Measurements from ENCODE around the gene TAS2R60. TPM values are rescaled to one million over a fixed set of nuclear protein-coding genes. Genes with fewer than 3 reads are reported as not detected.

Gene TAS2R60
- total and polyA plus RNA-seq, 2 experiments from 2014 or later = not detected

GRCh38 chr7:143415742-143416397, 27.4 kb upstream of the TAS2R60 start:
- no peaks in the 10 kb centered on the region for H3K36me3 ChIP-seq (ENCODE audit: low read depth)
- in situ Hi-C loops (cut with MboI) = no loop called here
- no peaks in the 10 kb centered on the region for H3K27me3 ChIP-seq (replicated peaks; ENCODE audit: insufficient read depth)
- no peaks in the 10 kb centered on the region for H3K9me3 ChIP-seq (ENCODE audit: low read depth)
- H3K9me2 ChIP-seq (ENCODE audit: insufficient read depth) = no peaks in the 10 kb centered on the region
- TF ChIP-seq EZH2 (IDR thresholded peaks at IDR 0.05; ENCODE audit: insufficient read depth, poor library complexity, severe bottlenecking) (no peak), EZH2phosphoT487 (IDR thresholded peaks at IDR 0.05; ENCODE audit: insufficient read depth, low read depth) (no peak)
- no peak overlapping the region for H3K4me3 ChIP-seq
- DNase-seq = peak; percentile 47
- H3K4me1 ChIP-seq (ENCODE audit: insufficient read depth) = peaks cover 8% of the 10 kb centered on the region
- no peaks in the 10 kb centered on the region for H4K20me1 ChIP-seq (ENCODE audit: insufficient read depth)
- peaks cover 7% of the 10 kb centered on the region; the same call in 1 of the 2 replicates for H3F3A ChIP-seq (ENCODE audit: insufficient read depth)
- H3K27ac ChIP-seq = no peak overlapping the region
- H3K4me2 ChIP-seq (ENCODE audit: unreplicated experiment) = no peak overlapping the region
- no peak overlapping the region for H3K9ac ChIP-seq
- H2AFZ ChIP-seq = no peak overlapping the region
- no peaks in the 10 kb centered on the region for H3K79me2 ChIP-seq (ENCODE audit: insufficient read depth)
- 79 to 82% methylated on average over 8 of the region's 8 CpGs for WGBS, 2 experiments (ENCODE audit: low coverage in 1 of 2, low lambda C conversion rate in 2 of 2, missing lambda C conversion rate in 2 of 2)

GRCh38 chr7:143416565-143417149, 26.6 kb upstream of the TAS2R60 start:
- no peak overlapping the region for H3K4me3 ChIP-seq
- H3K4me1 ChIP-seq (ENCODE audit: insufficient read depth) = peaks cover 4% of the 10 kb centered on the region
- DNase-seq = peak; percentile 60
- no peak overlapping the region for H3K27ac ChIP-seq
- H3K9me2 ChIP-seq (ENCODE audit: insufficient read depth) = no peaks in the 10 kb centered on the region
- no peak overlapping the region for H3K4me2 ChIP-seq (ENCODE audit: unreplicated experiment)
- peaks cover 4% of the 10 kb centered on the region; the same call in 1 of the 2 replicates for H3F3A ChIP-seq (ENCODE audit: insufficient read depth)
- no peaks in the 10 kb centered on the region for H3K9me3 ChIP-seq (ENCODE audit: low read depth)
- no peak overlapping the region for H2AFZ ChIP-seq
- H3K9ac ChIP-seq = no peak overlapping the region
- H4K20me1 ChIP-seq (ENCODE audit: insufficient read depth) = no peaks in the 10 kb centered on the region
- 2 to 4% methylated on average over 3 of the region's 3 CpGs for WGBS, 2 experiments (ENCODE audit: low coverage in 1 of 2, low lambda C conversion rate in 2 of 2, missing lambda C conversion rate in 2 of 2)
- TF ChIP-seq EZH2phosphoT487 (IDR thresholded peaks at IDR 0.05; ENCODE audit: insufficient read depth, low read depth) = no peak
- TF ChIP-seq EZH2 (IDR thresholded peaks at IDR 0.05; ENCODE audit: insufficient read depth, poor library complexity, severe bottlenecking) = no peak
- H3K79me2 ChIP-seq (ENCODE audit: insufficient read depth) = no peaks in the 10 kb centered on the region
- no peaks in the 10 kb centered on the region for H3K36me3 ChIP-seq (ENCODE audit: low read depth)
- in situ Hi-C loops (cut with MboI) = no loop called here
- H3K27me3 ChIP-seq (replicated peaks; ENCODE audit: insufficient read depth) = no peaks in the 10 kb centered on the region

GRCh38 chr7:143417734-143418383, 25.4 kb upstream of the TAS2R60 start:
- Histone ChIP-seq H3K4me1 (ENCODE audit: insufficient read depth) (peaks cover 4% of the 10 kb centered on the region), H3K4me2 (ENCODE audit: unreplicated experiment) (no peak overlapping the region), H3K27ac (no peak overlapping the region), H3K9me3 (ENCODE audit: low read depth) (no peaks in the 10 kb centered on the region), H3F3A (ENCODE audit: insufficient read depth) (peaks cover 4% of the 10 kb centered on the region; the same call in 1 of the 2 replicates), H2AFZ (peak overlapping the region; percentile 46), H3K4me3 (no peak overlapping the region), H4K20me1 (ENCODE audit: insufficient read depth) (no peaks in the 10 kb centered on the region), H3K9me2 (ENCODE audit: insufficient read depth) (no peaks in the 10 kb centered on the region), H3K36me3 (ENCODE audit: low read depth) (no peaks in the 10 kb centered on the region), H3K9ac (no peak overlapping the region), H3K27me3 (replicated peaks; ENCODE audit: insufficient read depth) (no peaks in the 10 kb centered on the region), H3K79me2 (ENCODE audit: insufficient read depth) (no peaks in the 10 kb centered on the region)
- in situ Hi-C loops (cut with MboI) = no loop called here
- no peak for TF ChIP-seq EZH2phosphoT487 (IDR thresholded peaks at IDR 0.05; ENCODE audit: insufficient read depth, low read depth)
- TF ChIP-seq EZH2 (IDR thresholded peaks at IDR 0.05; ENCODE audit: insufficient read depth, poor library complexity, severe bottlenecking) = no peak
- 58 to 61% methylated on average over 1 of the region's 1 CpG for WGBS, 2 experiments (ENCODE audit: low coverage in 1 of 2, low lambda C conversion rate in 2 of 2, missing lambda C conversion rate in 2 of 2)
- peak; percentile 63 for DNase-seq

DNA sequence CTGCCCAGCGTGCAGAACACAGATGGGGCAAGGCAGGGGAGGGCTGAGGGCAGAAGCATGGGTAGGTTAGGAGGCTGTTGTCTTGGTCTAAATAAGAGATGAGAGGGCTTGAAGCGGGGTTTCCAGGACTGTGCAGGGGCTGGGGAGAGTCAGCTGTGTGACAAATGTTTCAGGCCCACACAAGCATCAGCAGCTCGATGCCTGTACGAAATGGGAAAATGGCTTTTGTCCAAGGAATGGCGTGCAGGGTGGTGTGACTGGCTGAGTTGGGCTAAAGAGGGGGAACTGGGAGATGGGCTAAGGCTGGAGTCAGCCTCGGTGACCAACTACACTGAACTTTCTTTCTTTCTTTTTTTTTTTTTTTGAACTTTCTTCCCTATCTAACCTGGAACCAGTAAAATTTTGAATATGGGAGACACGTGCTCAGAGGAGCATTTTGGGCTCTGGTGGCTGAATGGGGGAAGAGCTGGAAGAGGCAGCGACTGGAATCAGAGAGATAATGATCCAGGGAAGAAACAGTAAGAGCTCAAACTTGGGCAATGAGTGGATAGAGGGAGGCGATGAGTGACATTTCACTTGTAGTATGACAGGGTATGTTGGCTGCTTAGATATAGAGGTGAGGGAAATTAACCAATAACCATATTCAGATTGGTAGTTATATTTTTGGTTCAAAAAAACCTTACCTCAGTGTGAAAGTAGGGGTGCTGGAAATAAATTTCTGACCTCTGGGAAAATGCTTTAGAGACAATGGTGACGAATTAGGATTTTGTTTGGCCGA, 24.4 kb upstream of the TAS2R60 start:
- in situ Hi-C loops (cut with MboI) = no loop called here
- H3K9me2 ChIP-seq (ENCODE audit: insufficient read depth) = no peaks in the 10 kb centered on the region
- H3K4me3 ChIP-seq = no peak overlapping the region
- no peaks in the 10 kb centered on the region for H3K9me3 ChIP-seq (ENCODE audit: low read depth)
- peaks cover 4% of the 10 kb centered on the region for H3K4me1 ChIP-seq (ENCODE audit: insufficient read depth)
- H3K27me3 ChIP-seq (replicated peaks; ENCODE audit: insufficient read depth) = no peaks in the 10 kb centered on the region
- no peak overlapping the region for H3K27ac ChIP-seq
- no peaks in the 10 kb centered on the region for H4K20me1 ChIP-seq (ENCODE audit: insufficient read depth)
- peaks cover 4% of the 10 kb centered on the region; the same call in 1 of the 2 replicates for H3F3A ChIP-seq (ENCODE audit: insufficient read depth)
- no peaks in the 10 kb centered on the region for H3K79me2 ChIP-seq (ENCODE audit: insufficient read depth)
- no peaks in the 10 kb centered on the region for H3K36me3 ChIP-seq (ENCODE audit: low read depth)
- H3K9ac ChIP-seq = no peak overlapping the region
- 71 to 75% methylated on average over 11 of the region's 11 CpGs for WGBS, 2 experiments (ENCODE audit: low coverage in 1 of 2, low lambda C conversion rate in 2 of 2, missing lambda C conversion rate in 2 of 2)
- no peak overlapping the region for H3K4me2 ChIP-seq (ENCODE audit: unreplicated experiment)
- no peak overlapping the region for H2AFZ ChIP-seq
- DNase-seq = no peak
- TF ChIP-seq EZH2 (IDR thresholded peaks at IDR 0.05; ENCODE audit: insufficient read depth, poor library complexity, severe bottlenecking) (no peak), EZH2phosphoT487 (IDR thresholded peaks at IDR 0.05; ENCODE audit: insufficient read depth, low read depth) (no peak)

Data from GM23248 (cell line).